DND-41 (cell line): Measurements from ENCODE around the gene RGS19.

Experiments
- ATAC-seq: fragments of 200-7000 bp; cut with Tn5 transposase; 3 replicates; pipeline ENCODE4 v1.9.1; 2021; ENCODE audit warnings: low read depth; ENCODE audit not compliant: insufficient read depth
- DNase-seq: peaks from one replicate; pipeline ENCODE4 v3.0.0-alpha.2; 2020
- H2AFZ ChIP-seq: 2 replicates; pipeline ENCODE4 v1.6.0; 2012; ENCODE audit warnings: low read depth, low read length
- H3K27ac ChIP-seq: 2 replicates; pipeline ENCODE4 v1.5.1; 2012; ENCODE audit warnings: low read length, inconsistent platforms
- H3K27me3 ChIP-seq: fragments of 200-600 bp; sonication (generic); 2 replicates; pipeline ENCODE4 v1.6.0; 2012; ENCODE audit warnings: low read length, mild to moderate bottlenecking, inconsistent platforms; ENCODE audit not compliant: insufficient read depth, poor library complexity
- H3K36me3 ChIP-seq: 2 replicates; pipeline ENCODE4 v1.5.1; 2012; ENCODE audit warnings: low read length, inconsistent platforms; ENCODE audit not compliant: insufficient read depth
- H3K4me1 ChIP-seq: 2 replicates; pipeline ENCODE4 v1.5.1; 2012; ENCODE audit warnings: mild to moderate bottlenecking, low read length; ENCODE audit not compliant: insufficient read depth
- H3K4me2 ChIP-seq: 2 replicates; pipeline ENCODE4 v1.6.0; 2012; ENCODE audit warnings: mild to moderate bottlenecking, moderate library complexity, low read length, inconsistent platforms; ENCODE audit not compliant: insufficient read depth
- H3K4me3 ChIP-seq, 2 experiments: fragments of 200-600 bp in 1 of 2; shearing (Covaris generic) in 1 of 2; 2 replicates each; pipeline ENCODE4 v1.5.1; 2012 to 2016; ENCODE audit warnings: inconsistent platforms in 2 of 2, low read length in 2 of 2, mild to moderate bottlenecking in 2 of 2, low read depth in 1 of 2, moderate library complexity in 1 of 2
- H3K79me2 ChIP-seq: 2 replicates; pipeline ENCODE4 v1.6.0; 2012; ENCODE audit warnings: low read length, inconsistent platforms; ENCODE audit not compliant: insufficient read depth
- H3K9ac ChIP-seq: 2 replicates; pipeline ENCODE4 v1.6.0; 2012; ENCODE audit warnings: low read depth, mild to moderate bottlenecking, inconsistent platforms, low read length, moderate library complexity
- H3K9me3 ChIP-seq: 2 replicates; pipeline ENCODE4 v1.5.1; 2012; ENCODE audit warnings: low read length, moderate library complexity, mild to moderate bottlenecking, inconsistent platforms; ENCODE audit not compliant: insufficient read depth, severe bottlenecking
- H4K20me1 ChIP-seq: 2 replicates; pipeline ENCODE4 v1.6.0; 2012; ENCODE audit warnings: low read length; ENCODE audit not compliant: insufficient read depth
- CTCF ChIP-seq: IDR thresholded peaks from 2 replicates; pipeline ENCODE4 v1.5.1; 2012; ENCODE audit warnings: borderline replicate concordance, low read length, moderate library complexity, mild to moderate bottlenecking; ENCODE audit not compliant: poor library complexity, severe bottlenecking; ENCODE audit errors: extremely low read depth
- EZH2 ChIP-seq: IDR thresholded peaks from 3 replicates; pipeline ENCODE4 v1.6.1; 2012; ENCODE audit warnings: borderline replicate concordance, low read depth, mild to moderate bottlenecking, moderate library complexity, low read length, inconsistent platforms; ENCODE audit not compliant: severe bottlenecking

RGS19 gene

GRCh38 chr20:64113796-64114355, 34.6 kb upstream of the RGS19 start:
- ATAC-seq: no peak
- no peaks in the 10 kb centered on the region for H3K36me3 ChIP-seq
- H3K9ac ChIP-seq: no peak overlapping the region
- no peaks in the 10 kb centered on the region for H3K9me3 ChIP-seq
- no peak overlapping the region for H3K4me2 ChIP-seq
- DNase-seq: no peak
- no peaks in the 10 kb centered on the region for H3K79me2 ChIP-seq
- TF ChIP-seq CTCF (no peak), EZH2 (no peak)
- no peak overlapping the region for H2AFZ ChIP-seq
- H3K27me3 ChIP-seq: peaks cover 4% of the 10 kb centered on the region
- H3K27ac ChIP-seq: no peak overlapping the region
- peaks cover 13% of the 10 kb centered on the region for H4K20me1 ChIP-seq
- no peak overlapping the region for H3K4me3 ChIP-seq
- H3K4me1 ChIP-seq: no peaks in the 10 kb centered on the region

- no peak for TF ChIP-seq EZH2
- TF ChIP-seq CTCF: no peak
- no peak overlapping the region for H3K9ac ChIP-seq
- H3K4me1 ChIP-seq: no peaks in the 10 kb centered on the region
- ATAC-seq (no peak), DNase-seq (no peak)
- no peaks in the 10 kb centered on the region for H3K36me3 ChIP-seq
- H3K9me3 ChIP-seq: no peaks in the 10 kb centered on the region
- H3K79me2 ChIP-seq: no peaks in the 10 kb centered on the region
- no peak overlapping the region for H2AFZ ChIP-seq
- H3K27ac ChIP-seq: no peak overlapping the region
- peaks cover 4% of the 10 kb centered on the region for H3K27me3 ChIP-seq
- no peak overlapping the region for H3K4me3 ChIP-seq
- H3K4me2 ChIP-seq: no peak overlapping the region
- peaks cover 13% of the 10 kb centered on the region for H4K20me1 ChIP-seq
These were observed 34.1 kb upstream of the RGS19 start for GRCh38 chr20:64113444-64113775.

- no peaks in the 10 kb centered on the region for H3K4me1 ChIP-seq
- H2AFZ ChIP-seq: no peak overlapping the region
- no peak overlapping the region for H3K4me2 ChIP-seq
- H3K9me3 ChIP-seq: no peaks in the 10 kb centered on the region
- H3K27me3 ChIP-seq: peaks cover 4% of the 10 kb centered on the region
- no peaks in the 10 kb centered on the region for H3K79me2 ChIP-seq
- DNase-seq: no peak
- H4K20me1 ChIP-seq: peaks cover 16% of the 10 kb centered on the region
- ATAC-seq: no peak
- H3K36me3 ChIP-seq: no peaks in the 10 kb centered on the region
- H3K9ac ChIP-seq: no peak overlapping the region
- H3K27ac ChIP-seq: no peak overlapping the region
- TF ChIP-seq CTCF (no peak), EZH2 (no peak)
- no peak overlapping the region for H3K4me3 ChIP-seq
These were observed 33.5 kb upstream of the RGS19 start for GRCh38 chr20:64112691-64113443.
